Activated T-helper 1 cell treated with anti-CD3 and anti-CD28 coated beads, Interleukin-2, amount 50 U/mL, for 16 hours (primary cell): ENCODE results near the gene CARD11.
"Not testable (repeated sequence)": the region's sequence is repeated elsewhere in the genome, so short reads cannot be mapped to it uniquely, and the experiment has no call there.

Experiments used
- DNase-seq, 2 donors: peaks; one replicate each; pipeline ENCODE4 v3.0.0-alpha.2; 2020; ENCODE audit warnings: low read depth in 1 of 2, low spot score in 1 of 2

The CARD11 gene

DNA sequence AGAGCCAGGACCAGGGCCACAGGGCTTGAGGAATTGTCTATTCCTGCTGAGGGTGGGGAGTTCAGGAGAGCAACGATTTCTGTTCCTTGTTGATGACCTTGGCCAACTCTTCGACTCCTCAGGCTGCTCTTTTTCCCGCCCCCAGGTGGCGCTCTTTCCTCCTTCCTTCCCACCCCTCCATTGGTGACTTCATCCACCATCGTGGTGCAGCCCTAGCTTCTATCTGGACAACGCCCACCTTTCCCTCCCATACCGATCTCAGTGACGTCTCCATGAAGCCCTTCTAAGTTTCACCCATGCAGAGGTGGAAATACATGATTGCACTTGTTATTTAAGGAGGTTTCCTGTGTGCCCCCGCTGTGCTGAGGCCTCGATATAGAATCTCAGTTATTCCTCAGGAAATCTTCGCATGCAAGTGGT is 22.1 kb upstream of the CARD11 start:
- DNase-seq: peak; percentile 30 to 41

DNA sequence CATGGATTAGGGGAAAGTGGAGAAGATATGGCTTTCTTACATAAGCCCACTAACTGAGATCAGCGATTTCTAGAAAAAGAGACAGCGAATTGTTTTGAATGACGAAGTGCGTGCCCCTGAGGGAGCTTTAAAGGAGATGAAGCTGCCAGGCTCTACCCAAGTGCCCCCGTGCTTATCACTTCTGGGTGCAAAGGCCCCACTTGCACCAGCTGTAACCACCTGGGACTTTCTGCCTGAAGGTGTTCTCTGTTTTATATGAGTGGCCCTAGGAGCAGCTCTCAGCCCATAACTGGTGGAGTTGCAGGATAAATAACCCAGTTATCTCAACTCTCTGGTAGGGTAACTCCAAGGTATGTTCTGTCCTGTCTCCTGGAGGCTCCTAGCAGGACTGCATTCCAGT is 20.4 kb upstream of the CARD11 start:
- no peak for DNase-seq

DNA sequence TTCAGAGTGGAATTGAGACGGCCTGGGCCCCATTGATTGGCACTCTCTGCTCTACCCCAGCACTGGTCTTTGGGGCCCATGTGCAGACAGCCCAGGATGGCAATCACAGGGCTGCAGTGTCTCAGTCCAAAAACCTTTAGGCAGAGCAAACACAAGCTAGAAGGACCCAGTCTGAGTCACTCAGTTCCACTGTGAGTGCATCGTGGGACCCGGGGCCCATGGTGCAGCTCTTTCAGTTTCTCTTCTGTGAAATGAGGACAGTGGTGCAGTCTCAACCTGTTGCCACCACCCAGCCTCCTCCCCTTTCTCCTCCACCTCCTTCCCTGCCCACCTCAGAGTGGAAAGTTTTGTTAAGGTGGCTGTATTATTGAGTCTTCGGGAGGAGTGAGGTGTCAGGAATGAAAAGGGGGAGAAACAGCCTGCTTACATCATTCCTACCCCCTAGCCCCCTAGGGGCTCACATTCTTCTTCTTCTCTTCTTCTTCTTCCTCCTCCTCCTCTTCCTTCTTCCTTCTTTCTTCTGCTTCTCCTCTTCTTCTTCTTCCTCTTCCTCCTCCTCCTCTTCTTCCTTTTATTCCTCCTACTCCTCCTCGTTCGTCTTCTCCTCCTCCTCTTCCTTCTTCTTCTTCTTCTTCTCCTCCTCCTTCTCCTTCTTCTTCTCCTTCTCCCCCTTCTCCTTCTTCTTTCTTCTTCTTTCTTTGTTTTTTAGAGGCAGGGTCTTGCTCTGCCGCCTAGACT is 19.5 kb upstream of the CARD11 start:
- peak; percentile 25 to 59 for DNase-seq

DNA sequence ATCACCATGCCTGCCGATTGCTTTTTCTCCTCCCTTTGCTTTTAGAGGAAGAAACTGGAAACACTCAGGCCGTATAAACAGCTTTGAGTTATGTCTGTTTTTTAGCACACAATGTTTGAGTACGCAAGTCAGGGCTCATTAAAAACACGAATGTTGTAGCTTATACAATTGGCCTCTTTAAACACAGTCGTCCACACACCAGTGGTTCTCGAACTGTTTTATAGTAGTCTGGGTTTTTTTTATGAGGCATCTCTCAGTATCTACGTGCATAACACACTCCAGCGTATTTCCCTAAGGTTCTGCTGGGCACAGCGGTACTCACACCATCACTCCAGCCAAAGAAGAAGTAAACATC is 13.4 kb upstream of the CARD11 start:
- no peak for DNase-seq

DNA sequence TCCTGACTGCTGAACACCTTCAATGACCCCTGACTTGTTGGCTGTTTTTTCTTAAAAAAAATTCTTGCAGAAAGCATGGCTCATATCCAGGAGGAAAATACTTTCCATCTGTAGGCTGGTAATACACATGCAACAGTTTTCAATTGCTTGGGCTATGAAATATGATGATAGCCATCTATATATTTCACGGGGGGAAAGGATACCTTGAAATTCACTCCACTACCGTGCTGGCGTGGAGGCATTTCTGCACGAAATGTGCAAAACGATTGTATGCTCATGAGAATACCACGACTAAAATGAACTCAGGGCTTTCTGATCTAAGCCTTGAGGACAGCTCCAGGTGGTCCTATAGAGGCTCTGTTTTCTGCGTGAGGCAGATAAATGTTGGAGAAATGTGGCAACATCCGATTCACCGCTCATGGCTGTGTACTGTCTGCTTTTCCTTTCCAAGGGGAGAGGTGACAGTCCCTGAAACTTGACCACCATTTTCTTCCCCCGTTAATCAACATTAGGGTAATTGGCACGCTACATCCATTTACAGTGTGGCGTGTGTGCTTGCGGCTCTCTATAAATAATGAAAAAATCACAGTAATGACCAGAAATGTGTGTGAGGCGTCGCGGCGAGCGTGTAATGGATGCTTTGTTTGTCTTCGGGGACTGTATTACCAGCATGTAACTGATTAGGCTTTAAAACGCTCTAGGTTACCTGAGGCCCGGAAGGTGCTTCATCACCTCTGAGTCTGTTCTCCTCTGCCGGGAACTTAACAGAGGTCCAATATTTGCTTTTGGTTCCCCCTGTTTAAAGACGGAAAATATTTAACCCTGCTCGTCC is 12.8 kb upstream of the CARD11 start:
- DNase-seq: no peak

DNA sequence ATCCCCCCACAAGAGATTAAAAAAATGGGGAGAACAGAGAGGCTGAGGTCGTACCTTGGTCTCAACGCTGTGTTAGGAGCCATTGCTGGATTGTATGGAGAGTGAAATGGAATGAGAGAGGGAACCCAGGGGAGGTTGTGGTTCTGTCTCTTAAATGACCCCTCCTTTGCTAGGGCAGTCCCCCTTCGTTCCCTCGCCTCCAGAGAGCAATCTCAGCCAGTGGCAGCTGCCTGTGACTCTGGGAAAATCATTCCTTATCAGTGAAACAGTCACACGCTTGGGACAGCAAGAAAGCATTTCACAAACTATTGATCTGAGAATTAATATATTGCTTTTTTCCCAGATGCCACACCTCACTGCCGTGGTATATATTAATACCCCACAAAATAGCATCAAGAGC is 12.0 kb upstream of the CARD11 start:
- DNase-seq: no peak

DNA sequence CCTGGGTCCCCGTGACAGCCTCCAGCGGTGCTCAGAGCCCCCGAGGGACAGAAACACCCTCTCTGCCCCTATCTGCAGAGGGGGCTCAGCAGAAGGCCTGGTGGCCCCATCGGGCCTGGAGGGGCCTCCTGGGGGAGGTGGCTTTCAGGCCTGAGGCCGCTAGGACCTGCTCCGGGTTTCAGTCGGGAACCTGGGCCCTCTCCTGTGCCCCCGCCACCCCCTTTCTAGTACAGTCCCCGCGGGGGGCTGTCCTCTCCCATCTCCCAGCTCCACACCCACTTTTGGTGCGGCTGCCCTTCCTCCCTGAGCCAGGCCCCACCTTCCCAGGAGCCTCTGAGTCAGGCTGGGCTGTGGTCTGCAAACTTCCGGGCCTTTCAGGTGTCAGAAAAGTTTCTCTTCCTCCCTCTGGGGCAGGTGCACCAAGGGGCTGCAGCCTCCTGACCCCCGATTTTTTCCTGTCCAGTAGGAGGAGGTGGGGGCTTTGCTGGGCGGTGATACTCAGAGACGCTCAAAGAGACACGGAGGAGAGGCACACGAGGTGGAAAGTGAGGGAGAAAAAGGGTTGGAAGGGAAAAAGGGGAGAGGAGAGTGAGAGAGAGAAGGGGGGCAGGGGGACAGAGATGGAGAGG is 692 bp downstream of the CARD11 start:
- DNase-seq: peak; percentile 30 to 53

DNA sequence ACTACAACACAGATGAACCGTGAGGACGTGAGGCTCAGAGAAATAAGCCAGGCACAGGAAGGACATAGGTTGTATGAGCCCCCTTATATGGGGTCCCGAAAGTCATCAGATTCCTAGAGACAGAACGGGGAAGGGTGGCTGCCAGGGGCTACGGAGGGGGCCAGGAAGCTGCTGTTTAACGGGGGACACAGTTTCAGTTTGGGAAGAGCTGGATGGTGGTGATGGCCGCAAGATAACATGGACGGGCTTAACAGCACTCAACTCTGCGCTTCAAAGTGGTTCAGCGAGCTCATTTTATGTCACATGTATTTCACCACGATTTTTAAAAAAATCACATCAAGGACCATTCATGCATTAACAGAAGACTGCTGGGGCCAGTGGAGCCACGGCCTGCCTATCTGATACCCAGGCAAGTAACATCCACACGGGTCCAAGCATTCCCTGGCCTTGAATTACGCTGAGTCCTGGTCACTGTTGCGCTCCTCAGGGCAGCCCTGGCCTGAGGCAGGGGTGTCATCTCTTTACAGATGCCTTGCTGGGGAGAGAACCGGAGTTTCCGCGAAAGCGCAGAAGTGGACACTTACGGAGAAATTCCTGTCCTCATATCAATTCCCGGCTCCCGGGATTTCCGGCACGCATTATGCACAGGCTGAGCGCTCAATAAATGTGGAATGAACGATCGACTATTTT is 1.5 kb downstream of the CARD11 start:
- no peak for DNase-seq

DNA sequence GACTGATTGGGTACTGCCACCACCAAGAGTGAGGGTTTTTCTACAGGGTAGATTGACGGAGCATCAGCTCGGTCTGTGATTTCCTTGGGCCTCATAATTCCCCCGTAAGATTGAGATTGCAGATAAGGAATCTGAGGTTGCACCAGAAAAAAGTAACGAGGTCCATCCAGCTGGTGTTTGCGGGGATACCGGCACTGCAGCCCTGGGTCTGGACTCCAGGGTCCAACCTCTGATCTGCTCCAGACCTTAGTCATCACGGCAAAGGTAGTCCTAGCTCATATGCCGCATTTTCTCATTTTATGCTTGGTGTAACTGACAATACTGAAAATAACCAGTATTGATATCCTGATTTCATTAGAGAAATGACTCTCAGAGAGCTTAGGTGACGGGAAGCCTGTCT is 3.9 kb downstream of the CARD11 start:
- DNase-seq: no peak

DNA sequence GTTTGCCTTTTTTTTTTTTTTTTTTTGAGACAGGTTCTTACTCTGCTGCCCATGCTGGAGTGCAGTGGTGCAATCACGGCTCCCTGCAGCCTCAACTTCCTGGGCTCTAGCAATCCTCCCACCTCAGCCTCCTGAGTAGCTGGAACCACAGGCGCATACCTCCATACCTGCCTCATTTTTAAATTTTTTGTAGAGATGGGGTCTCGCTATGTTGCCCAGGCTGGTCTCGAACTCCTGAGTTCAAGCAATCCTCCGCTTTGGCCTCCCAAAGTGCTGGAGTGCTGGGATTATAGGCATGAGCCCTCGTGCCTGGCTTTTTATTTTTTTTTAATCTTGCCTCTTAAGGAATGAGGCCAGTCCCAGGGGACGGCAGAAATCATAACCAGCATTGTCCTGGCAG is 5.7 kb downstream of the CARD11 start:
- not testable (repeated sequence) for DNase-seq

DNA sequence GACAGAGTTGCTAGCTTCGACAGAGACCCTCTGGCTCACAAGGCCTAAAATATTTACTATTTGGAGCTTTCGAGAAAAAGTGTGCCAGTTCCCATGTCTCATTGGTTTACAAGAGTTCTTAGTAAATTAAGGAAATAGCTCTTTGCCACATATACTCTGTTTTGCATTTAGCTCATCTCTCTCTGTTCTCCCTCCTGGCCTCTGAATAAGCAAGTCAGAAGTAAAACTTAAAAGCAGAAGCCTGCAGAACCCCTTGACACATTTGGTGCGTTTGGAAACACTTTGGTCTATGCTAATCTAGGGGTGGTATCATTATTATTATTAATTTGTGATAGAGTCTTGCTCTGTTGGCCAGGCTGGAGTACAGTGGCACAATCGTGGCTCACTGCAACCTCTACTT is 6.4 kb downstream of the CARD11 start:
- no peak for DNase-seq

DNA sequence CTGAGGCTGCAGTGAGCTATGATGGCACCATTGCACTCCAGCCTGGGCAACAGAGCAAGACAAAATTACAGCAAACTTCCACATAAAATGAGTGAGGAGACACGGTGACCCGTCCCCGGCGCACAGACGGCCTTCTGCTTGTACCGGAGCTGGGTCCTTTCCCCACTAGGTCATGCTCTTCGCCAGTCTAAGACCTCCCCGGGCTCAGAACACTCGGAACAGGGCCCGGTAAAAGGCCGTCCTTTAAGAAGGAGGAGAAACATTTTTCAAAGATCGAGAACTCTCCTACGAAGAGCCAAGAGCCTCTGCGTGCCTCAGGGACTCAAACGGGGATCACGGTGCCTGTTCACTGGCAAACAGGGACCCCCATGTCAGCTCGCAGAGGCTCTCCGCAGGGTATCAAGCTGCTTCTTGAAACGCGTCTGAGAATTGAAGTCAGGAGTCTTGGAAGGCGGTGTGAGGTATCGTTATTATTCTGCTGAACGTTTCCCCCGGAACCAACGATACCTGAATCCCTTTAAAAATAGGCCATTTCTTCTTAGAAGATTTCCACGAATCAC is 9.0 kb downstream of the CARD11 start:
- no peak for DNase-seq

DNA sequence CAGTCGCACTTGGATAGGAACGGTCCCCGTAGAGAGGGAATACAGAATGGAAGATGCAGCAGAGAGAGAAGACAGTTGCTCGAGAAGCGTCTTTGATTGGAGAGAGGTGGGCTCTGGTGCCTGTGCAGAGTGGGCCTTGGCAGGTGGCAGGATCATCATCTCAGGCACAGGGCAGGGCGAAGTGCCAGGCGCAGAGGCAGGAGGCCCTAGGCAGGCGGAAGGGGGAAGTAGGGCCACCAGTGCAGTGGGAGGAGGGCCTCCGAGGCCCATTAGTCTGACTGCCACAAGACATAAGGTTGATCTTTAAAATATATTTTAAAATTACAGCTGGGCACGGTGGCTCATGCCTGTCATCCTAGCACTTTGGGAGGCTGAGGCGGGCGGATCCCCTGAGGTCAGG is 10.1 kb downstream of the CARD11 start:
- DNase-seq: no peak

DNA sequence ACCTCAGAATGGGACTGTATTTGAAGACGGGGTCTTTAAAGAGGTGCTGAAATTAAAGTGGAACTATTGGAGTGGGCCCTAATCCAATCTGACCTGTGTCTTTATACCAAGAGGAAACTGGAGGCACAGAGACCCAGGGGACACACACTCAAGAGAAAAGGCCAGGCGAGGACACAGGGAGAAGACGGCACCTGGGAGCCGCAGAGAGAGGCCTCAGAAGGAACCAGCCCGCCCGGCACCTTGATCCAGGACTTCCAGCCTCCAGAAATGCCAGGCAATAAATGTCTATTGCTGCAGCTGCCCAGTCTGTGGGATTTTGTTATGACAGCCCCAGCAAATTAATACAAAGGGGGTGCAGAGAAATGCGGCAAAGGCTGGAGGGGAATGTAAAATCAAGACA is 10.5 kb downstream of the CARD11 start:
- DNase-seq: no peak

DNA sequence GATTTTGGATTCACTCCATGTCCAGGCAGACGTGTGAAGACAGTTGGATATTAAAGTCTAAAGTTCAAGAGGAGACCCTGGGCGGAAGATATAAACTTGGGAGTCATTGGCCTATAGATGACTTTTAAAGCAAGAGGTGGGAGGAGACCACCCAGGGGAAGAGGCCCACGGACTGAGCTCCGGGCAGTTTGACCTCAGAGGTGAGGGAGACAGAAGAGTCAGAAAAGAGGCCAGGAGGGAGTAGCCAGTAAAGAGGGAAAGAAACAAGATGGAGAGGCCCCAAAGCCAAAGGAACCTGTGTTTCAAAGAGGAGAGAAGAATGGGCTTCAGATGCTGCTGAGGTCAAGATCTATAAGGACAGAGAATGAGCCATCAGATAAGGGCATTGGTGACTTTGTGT is 11.4 kb downstream of the CARD11 start:
- no peak for DNase-seq

DNA sequence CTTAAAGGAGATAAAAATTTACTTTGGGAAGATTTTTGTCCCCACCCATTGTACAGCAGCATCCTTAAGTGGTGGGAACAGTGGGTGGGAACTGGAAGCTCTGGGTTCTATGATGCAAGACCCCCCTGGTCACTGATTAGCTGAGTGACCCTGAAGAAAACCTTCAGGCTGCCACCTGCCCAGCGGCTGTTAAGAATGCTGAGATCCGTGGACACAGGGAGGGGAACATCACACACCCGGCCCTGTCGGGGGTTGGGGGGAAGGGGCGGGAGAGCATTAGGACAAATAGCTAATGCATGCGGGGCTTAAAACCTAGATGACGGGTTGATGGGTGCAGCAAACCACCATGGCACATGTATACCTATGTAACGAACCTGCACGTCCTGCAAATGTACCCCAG is 14.5 kb downstream of the CARD11 start:
- no peak for DNase-seq

DNA sequence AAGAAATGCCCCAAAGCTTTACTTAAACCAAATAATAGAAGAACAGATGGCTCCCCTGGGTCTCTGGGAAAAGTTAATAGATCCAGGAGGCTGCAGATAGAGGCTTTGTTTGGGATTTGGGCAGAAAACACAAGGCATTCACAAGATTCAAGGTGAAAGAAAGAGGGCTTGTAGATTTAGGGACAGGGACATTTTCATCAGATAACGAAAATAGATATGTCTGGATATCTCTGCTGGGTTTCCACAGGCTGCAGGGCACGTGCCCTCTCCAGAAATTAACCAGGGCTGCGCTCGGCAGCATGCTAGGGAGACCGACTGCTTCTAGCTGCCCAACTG is 14.9 kb downstream of the CARD11 start:
- DNase-seq: no peak

DNA sequence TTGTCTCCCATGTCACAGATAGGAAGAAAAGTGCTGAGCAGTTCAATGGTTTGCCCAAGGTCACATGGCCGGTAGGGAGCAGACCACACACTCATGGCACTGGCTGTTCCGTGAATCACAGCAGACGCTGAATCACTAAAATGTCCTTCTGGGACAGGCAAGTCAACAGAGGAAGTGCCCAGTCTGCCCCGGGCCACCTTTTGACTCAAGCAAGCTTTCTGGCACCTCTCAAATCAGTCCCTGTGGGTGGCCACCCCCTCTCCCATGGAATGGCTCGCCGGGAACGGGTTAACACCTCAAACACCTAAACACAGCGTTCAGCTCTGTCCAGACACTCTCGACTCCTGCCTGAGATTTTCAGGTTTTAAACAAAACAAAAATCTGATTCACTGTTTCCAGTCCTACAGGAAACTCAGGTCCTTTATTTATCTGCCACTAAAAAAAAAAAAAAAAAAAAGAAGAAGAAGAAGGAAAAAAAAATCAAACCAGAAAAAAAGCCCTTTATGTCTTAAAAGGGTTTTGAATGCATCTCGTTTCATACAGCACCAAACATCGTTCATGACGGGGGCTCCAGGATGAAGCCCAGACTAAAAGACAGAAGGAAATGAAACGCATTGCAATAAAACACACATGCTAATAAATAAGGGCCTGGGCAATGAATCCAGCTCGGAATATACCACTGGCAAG is 15.5 kb downstream of the CARD11 start:
- peak in 1 of 2 donors; percentile 12 for DNase-seq

DNA sequence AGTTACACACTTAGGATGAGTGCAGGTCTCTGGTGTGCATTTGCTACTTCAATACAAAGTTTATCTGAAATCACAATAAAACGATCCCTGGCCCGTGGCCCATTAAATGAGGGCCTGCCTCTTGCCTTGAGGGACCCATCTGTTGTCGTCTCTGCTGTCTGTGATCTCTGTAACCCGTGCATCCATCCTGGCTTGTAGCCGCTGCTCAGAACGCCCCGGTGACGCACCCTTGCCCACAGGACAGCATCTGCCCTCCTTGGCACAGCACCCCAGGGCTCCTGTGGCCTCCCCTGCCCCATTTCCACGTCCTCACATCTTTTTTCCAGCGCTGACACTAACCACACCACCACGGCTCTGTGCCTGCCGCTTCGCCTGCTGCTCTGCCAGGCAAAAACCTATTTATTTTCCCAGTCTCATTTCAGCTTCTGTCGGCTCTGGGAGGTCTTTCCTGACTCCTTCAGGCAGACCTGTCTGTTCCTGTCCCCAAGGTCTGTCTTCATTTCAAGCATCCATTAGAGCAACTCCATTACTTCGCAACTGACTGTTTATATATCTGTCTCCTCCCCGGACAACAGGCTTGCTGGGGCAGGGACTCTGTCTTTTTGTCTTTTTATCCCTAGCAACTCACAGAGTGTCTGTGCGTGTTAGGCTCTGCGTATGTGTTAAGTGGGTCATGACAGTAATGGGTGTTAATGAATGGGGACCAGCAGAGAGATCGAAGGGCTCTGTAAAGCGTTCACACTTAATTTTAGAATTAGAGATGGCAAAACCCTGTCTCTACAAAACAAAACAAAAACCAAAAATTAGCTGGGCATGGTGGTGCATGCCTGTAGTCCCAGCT is 16.4 kb downstream of the CARD11 start:
- no peak for DNase-seq

DNA sequence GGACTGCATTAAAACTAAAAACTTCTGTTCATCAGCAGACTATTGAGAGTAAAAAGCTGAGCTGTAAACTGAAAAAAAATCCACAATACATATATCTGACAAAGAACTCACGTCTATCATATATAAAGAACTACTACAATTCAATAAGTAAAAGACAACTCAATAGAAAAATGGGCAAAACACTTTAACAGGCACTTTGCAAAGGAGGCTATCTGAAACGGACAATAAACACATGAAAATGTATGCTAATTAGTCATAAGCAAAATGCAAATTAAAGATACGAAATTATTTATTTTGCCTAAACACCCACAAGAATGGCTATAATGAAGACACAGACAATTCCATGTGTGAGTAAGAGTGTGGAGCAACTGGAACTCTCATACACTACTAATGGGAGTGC is 18.1 kb downstream of the CARD11 start:
- DNase-seq: no peak
